Body of pancreas (tissue), 4 donors: ENCODE measurements around the gene ARHGEF7.

Experiments used
- CTCF ChIP-seq, 7 experiments: fragments of 450-650 bp in 4 of 7; fragments of 200-600 bp in 3 of 7; sonication (generic) in 3 of 7; IDR thresholded peaks; one replicate each; pipeline ENCODE4 v1.5.1; 2016 to 2019; ENCODE audit warnings: antibody characterized with exemption in 7 of 7
- POLR2A ChIP-seq, 3 donors: fragments of 450-650 bp; IDR thresholded peaks; one replicate each; pipeline ENCODE4 v1.6.1; 2016; ENCODE audit warnings: antibody characterized with exemption in 3 of 3, mild to moderate bottlenecking in 2 of 3

DNA sequence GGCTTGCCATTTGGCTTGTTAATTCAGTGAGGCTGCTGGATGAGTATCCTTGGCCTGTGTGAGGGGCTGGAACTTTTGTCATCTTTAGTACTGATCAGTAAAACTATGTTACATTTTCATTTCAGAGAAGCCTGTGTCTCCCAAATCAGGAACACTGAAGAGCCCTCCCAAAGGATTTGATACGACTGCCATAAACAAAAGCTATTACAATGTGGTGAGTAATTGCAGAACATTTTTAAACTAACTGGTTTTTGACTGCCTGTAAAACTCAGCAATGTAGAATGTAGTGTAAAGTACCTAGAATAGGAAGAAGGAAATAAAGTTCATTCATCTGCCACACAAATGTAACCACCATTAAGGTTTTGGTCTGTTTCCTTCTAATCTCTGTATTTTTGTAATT lies 118.0 kb downstream of the ARHGEF7 start:
- TF ChIP-seq CTCF (IDR thresholded peaks at IDR 0.05) (no peak), POLR2A (IDR thresholded peaks at IDR 0.05) (no peak)
